OCI-LY7 (cell line): ENCODE data around the gene TOP1. TPM values are rescaled to one million over a fixed set of nuclear protein-coding genes. Genes with fewer than 3 reads are reported as not detected.

ENCODE experiments used
- BruUV-seq: library from RNA; stranded (reverse); fragments of 400-500 nt; replicated peaks from 2 replicates; lab custom pipeline; 2021; lab: Mats Ljungman, UMichigan
- CTCF ChIA-PET: fragments of 300-600 bp; sonication (Branson Sonifier 250); formaldehyde crosslinking; loops from one replicate; lab custom pipeline; 2022; ENCODE audit warnings: antibody characterized with exemption; ENCODE audit not compliant: unreplicated experiment; lab: Charles Lee
- POLR2A ChIA-PET: fragments of 300-600 bp; sonication (Branson Sonifier 250); formaldehyde crosslinking; loops from one replicate; lab custom pipeline; 2022; ENCODE audit warnings: antibody characterized with exemption; lab: Charles Lee
- DNase-seq: peaks from one replicate; pipeline ENCODE4 v3.0.0-alpha.2; 2015; ENCODE audit warnings: low spot score
- H2AFZ ChIP-seq: fragments of 200-600 bp; sonication (generic), shearing (Covaris generic); 2 replicates; pipeline ENCODE4 v1.6.1; 2014; ENCODE audit warnings: mild to moderate bottlenecking, antibody characterized with exemption, low read length, moderate library complexity
- H3K27ac ChIP-seq: fragments of 200-600 bp; sonication (generic); 2 replicates; pipeline ENCODE4 v1.5.1; 2014; ENCODE audit warnings: mixed run types, low read depth, mild to moderate bottlenecking, moderate library complexity, low read length, inconsistent platforms; ENCODE audit not compliant: poor library complexity, severe bottlenecking
- H3K36me3 ChIP-seq: fragments of 200-600 bp; sonication (generic); 2 replicates; pipeline ENCODE4 v1.6.1; 2014; ENCODE audit warnings: mild to moderate bottlenecking, antibody characterized with exemption, low read length, moderate library complexity, mixed read lengths; ENCODE audit not compliant: insufficient read depth
- H3K4me1 ChIP-seq: fragments of 200-600 bp; sonication (generic); 2 replicates; pipeline ENCODE4 v1.5.1; 2014; ENCODE audit warnings: mild to moderate bottlenecking, low read length; ENCODE audit not compliant: insufficient read depth, poor library complexity, severe bottlenecking
- H3K4me2 ChIP-seq: fragments of 200-600 bp; sonication (generic); 2 replicates; pipeline ENCODE4 v1.6.1; 2014; ENCODE audit warnings: mild to moderate bottlenecking, low read length
- H3K4me3 ChIP-seq: fragments of 200-600 bp; sonication (generic); 2 replicates; pipeline ENCODE4 v1.5.1; 2014; ENCODE audit warnings: mild to moderate bottlenecking, low read depth, low read length; ENCODE audit not compliant: poor library complexity, severe bottlenecking
- H3K79me2 ChIP-seq: fragments of 200-600 bp; sonication (generic); 2 replicates; pipeline ENCODE4 v1.6.1; 2016; ENCODE audit warnings: low read depth, mild to moderate bottlenecking, low read length, moderate library complexity, mixed read lengths; ENCODE audit not compliant: insufficient read depth
- H3K9me2 ChIP-seq: fragments of 200-600 bp; sonication (generic); 2 replicates; pipeline ENCODE4 v1.6.1; 2016; ENCODE audit warnings: mild to moderate bottlenecking, low read length, mixed read lengths; ENCODE audit not compliant: insufficient read depth
- H3K9me3 ChIP-seq: fragments of 200-600 bp; sonication (generic); 2 replicates; pipeline ENCODE4 v1.6.1; 2014; ENCODE audit warnings: mild to moderate bottlenecking, mixed run types, low read length, mixed read lengths
- H4K20me1 ChIP-seq: fragments of 200-600 bp; sonication (generic); 2 replicates; pipeline ENCODE4 v1.6.1; 2014; ENCODE audit warnings: mild to moderate bottlenecking, antibody characterized with exemption, low read length, moderate library complexity, mixed read lengths; ENCODE audit not compliant: insufficient read depth
- CTCF ChIP-seq: fragments of 200-600 bp; sonication (generic); conservative IDR thresholded peaks from 2 replicates; pipeline ENCODE4 v1.5.1; 2014; ENCODE audit warnings: mild to moderate bottlenecking, antibody characterized with exemption, low read length, moderate library complexity, mixed read lengths
- EZH2phosphoT487 ChIP-seq: fragments of 200-600 bp; sonication (generic); IDR thresholded peaks from 2 replicates; pipeline ENCODE4 v1.6.1; 2018; ENCODE audit warnings: low read depth, borderline replicate concordance, mild to moderate bottlenecking, mixed run types, antibody characterized with exemption, low read length, moderate library complexity, mixed read lengths
- intact Hi-C: fragments of 100-400 bp; cut with micrococcal nuclease; formaldehyde crosslinking; loops from one replicate; pipeline ENCODE4 v1.10.0; 2022; ENCODE audit not compliant: unreplicated experiment
- total RNA-seq, 2 experiments: library from RNA; depleted of rRNA in 1 of 2; stranded (reverse); fragments of >200 nt in 1 of 2; shearing (Covaris generic) in 1 of 2; gene quantifications; 2 replicates each; pipeline ENCODE4 v1.2.3, GENCODE V29; 2014 to 2022

The TOP1 gene
- total RNA-seq, 2 experiments from 2014 or later, result 44.6 to 200 TPM

GRCh38 chr20:41029150-41029901 lies 704 bp downstream of the TOP1 start:
- Histone ChIP-seq H3K4me2 (peak overlapping the region; percentile 92), H3K9me2 (no peaks in the 10 kb centered on the region), H3K79me2 (peaks cover 64% of the 10 kb centered on the region), H3K4me3 (peak overlapping the region; percentile 88), H3K36me3 (peaks cover 55% of the 10 kb centered on the region), H4K20me1 (peaks cover 48% of the 10 kb centered on the region), H3K27ac (peak overlapping the region; percentile 54), H3K9me3 (no peaks in the 10 kb centered on the region), H3K4me1 (peaks cover 63% of the 10 kb centered on the region), H2AFZ (no peak overlapping the region)
- BruUV-seq, result no TSS peak
- ChIA-PET POLR2A (interaction anchor here (0.6 to 7.6 kb wide), 8 partner anchors 9 to 244 kb away, joined by 3 to 88 read pairs (median 4); no protein-coding TSS in a partner anchor), CTCF (no interaction called here)
- no peak for DNase-seq
- intact Hi-C loops, result loop anchor here (2.0 kb wide), 1 partner anchor 19 kb away; no protein-coding TSS in a partner anchor
- no peak for TF ChIP-seq EZH2phosphoT487
- TF ChIP-seq CTCF, result no peak

- ChIA-PET CTCF (no interaction called here), POLR2A (interaction anchor here (0.7 to 7.6 kb wide), 9 partner anchors 8 to 242 kb away, joined by 3 to 88 read pairs (median 5); no protein-coding TSS in a partner anchor)
- Histone ChIP-seq H3K4me1 (peaks cover 70% of the 10 kb centered on the region), H3K27ac (peak overlapping the region; percentile 54), H4K20me1 (peaks cover 56% of the 10 kb centered on the region), H3K4me3 (peak overlapping the region; percentile 88), H3K9me2 (no peaks in the 10 kb centered on the region), H3K9me3 (no peaks in the 10 kb centered on the region), H2AFZ (no peak overlapping the region), H3K79me2 (peaks cover 71% of the 10 kb centered on the region), H3K4me2 (peak overlapping the region; percentile 92), H3K36me3 (peaks cover 62% of the 10 kb centered on the region)
- DNase-seq, result no peak
- intact Hi-C loops, result loop anchor here (2.0 kb wide), 1 partner anchor 65 kb away; no protein-coding TSS in a partner anchor
- BruUV-seq, result no TSS peak
- TF ChIP-seq CTCF (no peak), EZH2phosphoT487 (no peak)
Observed at GRCh38 chr20:41030061-41030460, 1.4 kb downstream of the TOP1 start.
